A549 (cell line): Measurements from ENCODE around the gene PBX2. TPM values are rescaled to one million over a fixed set of nuclear protein-coding genes. Genes with fewer than 3 reads are reported as not detected.
"Not testable (repeated sequence)": the region's sequence is repeated elsewhere in the genome, so short reads cannot be mapped to it uniquely, and the experiment has no call there.

ENCODE experiments used
- ATAC-seq, 2 experiments: fragments of 200-7000 bp in 1 of 2; fragments of >200 bp in 1 of 2; cut with Nextera tagmentation in 1 of 2; cut with Tn5 transposase in 1 of 2; 3 replicates each; pipeline versions ENCODE4 v1.8.0 to v1.9.1; 2018 to 2020; ENCODE audit warnings: mild to moderate bottlenecking in 1 of 2, moderate library complexity in 1 of 2
- CTCF ChIA-PET: fragments of 300-600 bp; sonication (Branson Sonifier 250); formaldehyde crosslinking; extraction: SDS; loops from one replicate; lab custom pipeline; 2021; ENCODE audit warnings: antibody characterized with exemption, inconsistent platforms; lab: Yijun Ruan, JAX
- POLR2A ChIA-PET: fragments of 350-600 bp; formaldehyde crosslinking; extraction: SDS; loops from one replicate; lab custom pipeline; 2021; ENCODE audit warnings: antibody characterized with exemption, inconsistent platforms; lab: Yijun Ruan, JAX
- DNase-seq, 2 experiments: peaks; one replicate each; pipeline versions ENCODE4 v3.0.0 to v3.0.0-alpha.2; 2011 to 2016; ENCODE audit warnings: low read depth in 1 of 2, low spot score in 1 of 2
- FAIRE-seq: peaks from 2 replicates; lab custom pipeline; 2011; peaks lifted over from hg19 to GRCh38; lab: Jason Lieb, UNC
- H3K27ac ChIP-seq, 2 experiments: fragments of >200 bp; sonication (Bioruptor Twin); formaldehyde crosslinking; 3 replicates each; pipeline ENCODE4 v1.5.1; 2016 to 2017
- H3K4me1 ChIP-seq: fragments of >200 bp; sonication (Bioruptor Twin); formaldehyde crosslinking; 3 replicates; pipeline ENCODE4 v1.6.1; 2016
- H3K4me2 ChIP-seq: fragments of >200 bp; sonication (Bioruptor Twin); formaldehyde crosslinking; 3 replicates; pipeline ENCODE4 v1.6.1; 2016
- H3K4me3 ChIP-seq: fragments of >200 bp; sonication (Bioruptor Twin); formaldehyde crosslinking; 3 replicates; pipeline ENCODE4 v1.5.1; 2016
- H3K9me3 ChIP-seq: fragments of >200 bp; sonication (Bioruptor Twin); formaldehyde crosslinking; 3 replicates; pipeline ENCODE4 v1.6.1; 2016
- CBX2 ChIP-seq: fragments of 200-600 bp; sonication (generic); IDR thresholded peaks from 2 replicates; pipeline ENCODE4 v1.6.1; 2016; ENCODE audit warnings: low read depth, mild to moderate bottlenecking, borderline replicate concordance
- CEBPB ChIP-seq, 2 experiments: fragments of >200 bp in 1 of 2; sonication (Bioruptor Twin) in 1 of 2; formaldehyde crosslinking in 1 of 2; IDR thresholded peaks; 2 replicates each; pipeline ENCODE4 v1.6.1; 2012 to 2016
- EP300 ChIP-seq, 2 experiments: fragments of >200 bp; sonication (Bioruptor Twin); formaldehyde crosslinking; IDR thresholded peaks; 2 replicates in 1 of 2; 3 replicates in 1 of 2; pipeline ENCODE4 v1.6.1; 2016 to 2017
- ESRRA ChIP-seq: fragments of 150-350 bp; IDR thresholded peaks from 2 replicates; pipeline ENCODE4 v1.6.1; 2014; ENCODE audit warnings: mild to moderate bottlenecking, low read length, borderline replicate concordance
- FOSL2 ChIP-seq, 2 experiments: fragments of 450-650 bp in 1 of 2; fragments of >200 bp in 1 of 2; sonication (Bioruptor Twin) in 1 of 2; formaldehyde crosslinking; IDR thresholded peaks; 2 replicates each; pipeline versions ENCODE4 v1.5.0 to v1.6.1; 2016 to 2020; ENCODE audit warnings: mild to moderate bottlenecking in 1 of 2, moderate library complexity in 1 of 2
- FOXS1 ChIP-seq: fragments of 250-450 bp; sonication (Bioruptor Pico); IDR thresholded peaks from 2 replicates; pipeline ENCODE4 v1.5.0; 2020; ENCODE audit warnings: mild to moderate bottlenecking, moderate library complexity
- JUNB ChIP-seq: fragments of >200 bp; sonication (Bioruptor Twin); formaldehyde crosslinking; IDR thresholded peaks from 2 replicates; pipeline ENCODE4 v1.6.1; 2016
- NFE2L2 ChIP-seq: fragments of 150-350 bp; conservative IDR thresholded peaks from 2 replicates; pipeline ENCODE4 v1.6.1; 2014; ENCODE audit warnings: low read length
- NPAS2 ChIP-seq: fragments of 250-450 bp; sonication (Bioruptor Pico); IDR thresholded peaks from 2 replicates; pipeline ENCODE4 v1.8.0; 2022; ENCODE audit warnings: mild to moderate bottlenecking, moderate library complexity, borderline replicate concordance
- PHF8 ChIP-seq: fragments of 200-600 bp; sonication (generic); IDR thresholded peaks from 2 replicates; pipeline ENCODE4 v1.6.1; 2016; ENCODE audit warnings: low read depth, mild to moderate bottlenecking, antibody characterized with exemption, moderate library complexity, borderline replicate concordance
- RCOR1 ChIP-seq: fragments of 150-350 bp; IDR thresholded peaks from 2 replicates; pipeline ENCODE4 v1.6.1; 2014; ENCODE audit warnings: antibody characterized with exemption, low read length, low read depth
- SMC3 ChIP-seq: fragments of >200 bp; sonication (Bioruptor Twin); formaldehyde crosslinking; IDR thresholded peaks from 3 replicates; pipeline ENCODE4 v1.6.1; 2018; ENCODE audit warnings: inconsistent platforms
- SREBF2 ChIP-seq: fragments of 450-650 bp; IDR thresholded peaks from 2 replicates; pipeline ENCODE4 v1.6.1; 2014; ENCODE audit warnings: mild to moderate bottlenecking, moderate library complexity
- ZC3H11A ChIP-seq: fragments of 450-650 bp; IDR thresholded peaks from 2 replicates; pipeline ENCODE4 v1.6.1; 2014; ENCODE audit warnings: antibody characterized with exemption, mild to moderate bottlenecking
- ZSCAN20 ChIP-seq: fragments of 250-450 bp; sonication (Bioruptor Pico); IDR thresholded peaks from 2 replicates; pipeline ENCODE4 v1.8.0; 2022; ENCODE audit warnings: mild to moderate bottlenecking, moderate library complexity
- WGBS: methylation state at CpG from one replicate; pipeline ENCODE4 v1.1.6; 2017; ENCODE audit errors: missing lambda C conversion rate; 5-methylcytosine and 5-hydroxymethylcytosine counted together
- polyA plus RNA-seq, 4 experiments: library from polyadenylated mRNA; depleted of rRNA in 3 of 4; stranded (reverse); fragments of >200 nt; fragmentation: RNase III in 1 of 4; extraction: RNeasy Plus Mini Kit Qiagen cat#74134 plus additional on column Dnase treatment in 1 of 4; gene quantifications; 2 replicates in 3 of 4; 3 replicates in 1 of 4; pipeline ENCODE4 v1.2.3, GENCODE V29; 2011 to 2017
- TF ChIP-seq, protein P1 (sequence below): fragments of 250-450 bp; sonication (Bioruptor Pico); IDR thresholded peaks from 2 replicates; pipeline ENCODE4 v1.5.0; 2021; ENCODE audit warnings: mild to moderate bottlenecking, moderate library complexity, borderline replicate concordance
- TF ChIP-seq, protein P2 (sequence below): fragments of >200 bp; sonication (Bioruptor Twin); formaldehyde crosslinking; IDR thresholded peaks from 2 replicates; pipeline ENCODE4 v1.6.1; 2016
- TF ChIP-seq, protein P3 (sequence below): fragments of >200 bp; sonication (Bioruptor Twin); formaldehyde crosslinking; IDR thresholded peaks from 3 replicates; pipeline ENCODE4 v1.6.1; 2016

PBX2 gene
- polyA plus RNA-seq, 2 of the 4 experiments (the other 2 are of a cell fraction), result 27.0 to 30.8 TPM

DNA sequence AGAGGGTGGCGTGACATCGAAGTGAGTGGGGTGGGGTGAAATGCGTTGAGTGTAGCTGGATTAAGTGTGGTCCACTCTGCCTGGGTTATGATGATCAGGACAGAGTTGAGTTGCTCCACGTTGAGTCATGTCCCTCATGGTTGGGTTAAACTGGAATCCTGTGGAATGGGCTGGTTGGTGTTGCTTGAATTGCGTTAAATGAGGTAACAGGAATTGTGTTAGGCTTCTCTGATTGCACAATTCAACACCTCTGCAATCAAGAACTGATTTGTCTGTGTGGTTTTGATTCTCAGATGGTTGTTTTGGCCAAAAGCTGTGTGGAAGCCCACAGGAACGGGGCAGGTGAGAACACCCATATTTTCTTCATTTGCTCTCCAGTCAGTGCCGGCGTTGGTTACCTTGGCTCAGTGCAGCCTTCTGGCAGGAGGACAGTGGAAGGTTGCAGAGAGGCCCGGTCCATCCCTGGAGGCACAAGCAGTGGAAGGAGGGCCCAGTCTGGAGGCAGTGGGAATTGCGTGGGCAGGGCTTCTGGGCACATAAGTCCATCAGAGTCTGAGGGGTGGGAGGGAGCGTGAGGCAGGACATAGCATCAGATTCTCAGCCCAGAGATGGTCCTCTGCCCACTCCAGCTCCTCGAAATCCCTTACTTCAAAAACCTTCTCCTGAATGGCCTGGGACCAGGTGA is 22.2 kb upstream of the PBX2 start:
- no peaks in the 10 kb centered on the region for H3K9me3 ChIP-seq
- no peak overlapping the region for H3K27ac ChIP-seq
- no peak overlapping the region for H3K4me3 ChIP-seq
- H3K4me1 ChIP-seq, result no peaks in the 10 kb centered on the region
- ChIA-PET POLR2A (no interaction called here), CTCF (interaction anchor here (1.5 kb wide), 1 partner anchor 17 kb away, joined by 3 read pairs; no protein-coding TSS in a partner anchor)
- WGBS, result 64% methylated on average over 11 of the region's 12 CpGs
- no peak overlapping the region for H3K4me2 ChIP-seq
- DNase-seq (no peak), ATAC-seq (no peak), FAIRE-seq (no peak)
- TF ChIP-seq EP300 (IDR thresholded peaks at IDR 0.05), result no peak
- TF ChIP-seq, protein P1, sequence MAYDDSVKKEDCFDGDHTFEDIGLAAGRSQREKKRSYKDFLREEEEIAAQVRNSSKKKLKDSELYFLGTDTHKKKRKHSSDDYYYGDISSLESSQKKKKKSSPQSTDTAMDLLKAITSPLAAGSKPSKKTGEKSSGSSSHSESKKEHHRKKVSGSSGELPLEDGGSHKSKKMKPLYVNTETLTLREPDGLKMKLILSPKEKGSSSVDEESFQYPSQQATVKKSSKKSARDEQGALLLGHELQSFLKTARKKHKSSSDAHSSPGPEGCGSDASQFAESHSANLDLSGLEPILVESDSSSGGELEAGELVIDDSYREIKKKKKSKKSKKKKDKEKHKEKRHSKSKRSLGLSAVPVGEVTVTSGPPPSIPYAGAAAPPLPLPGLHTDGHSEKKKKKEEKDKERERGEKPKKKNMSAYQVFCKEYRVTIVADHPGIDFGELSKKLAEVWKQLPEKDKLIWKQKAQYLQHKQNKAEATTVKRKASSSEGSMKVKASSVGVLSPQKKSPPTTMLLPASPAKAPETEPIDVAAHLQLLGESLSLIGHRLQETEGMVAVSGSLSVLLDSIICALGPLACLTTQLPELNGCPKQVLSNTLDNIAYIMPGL (CRISPR knock-in tag), result no peak
- TF ChIP-seq CEBPB (IDR thresholded peaks at IDR 0.05), result no peak
- TF ChIP-seq FOXS1 (CRISPR knock-in tag), result no peak
- TF ChIP-seq RCOR1, result no peak
- TF ChIP-seq, protein P2, sequence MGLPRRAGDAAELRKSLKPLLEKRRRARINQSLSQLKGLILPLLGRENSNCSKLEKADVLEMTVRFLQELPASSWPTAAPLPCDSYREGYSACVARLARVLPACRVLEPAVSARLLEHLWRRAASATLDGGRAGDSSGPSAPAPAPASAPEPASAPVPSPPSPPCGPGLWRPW, result no peak
- TF ChIP-seq CBX2, result no peak
- TF ChIP-seq NFE2L2, result no peak
- TF ChIP-seq, protein P3, sequence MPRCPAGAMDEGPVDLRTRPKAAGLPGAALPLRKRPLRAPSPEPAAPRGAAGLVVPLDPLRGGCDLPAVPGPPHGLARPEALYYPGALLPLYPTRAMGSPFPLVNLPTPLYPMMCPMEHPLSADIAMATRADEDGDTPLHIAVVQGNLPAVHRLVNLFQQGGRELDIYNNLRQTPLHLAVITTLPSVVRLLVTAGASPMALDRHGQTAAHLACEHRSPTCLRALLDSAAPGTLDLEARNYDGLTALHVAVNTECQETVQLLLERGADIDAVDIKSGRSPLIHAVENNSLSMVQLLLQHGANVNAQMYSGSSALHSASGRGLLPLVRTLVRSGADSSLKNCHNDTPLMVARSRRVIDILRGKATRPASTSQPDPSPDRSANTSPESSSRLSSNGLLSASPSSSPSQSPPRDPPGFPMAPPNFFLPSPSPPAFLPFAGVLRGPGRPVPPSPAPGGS, result no peak
- TF ChIP-seq ZC3H11A, result no peak

DNA sequence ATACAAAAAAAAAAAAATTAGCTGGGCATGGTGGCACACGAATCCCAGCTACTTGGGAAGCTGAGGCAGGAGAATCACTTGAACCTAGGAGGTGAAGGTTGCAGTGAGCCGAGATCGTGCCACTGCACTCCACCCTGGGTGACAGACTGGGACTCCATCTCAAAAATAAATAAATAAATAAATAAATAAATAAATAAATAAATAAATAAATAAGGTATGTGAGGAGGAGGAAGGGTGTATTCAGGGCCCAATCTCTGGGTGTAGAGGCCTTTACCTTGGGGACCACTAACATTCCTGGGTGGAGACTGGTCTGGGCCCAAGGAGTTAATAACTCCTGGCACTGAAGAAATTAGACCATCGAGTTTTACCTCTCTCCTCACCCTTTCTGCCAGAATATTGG is 21.4 kb upstream of the PBX2 start:
- H3K4me2 ChIP-seq, H3K4me3 ChIP-seq, FAIRE-seq, POLR2A ChIA-PET, H3K9me3 ChIP-seq, DNase-seq, H3K27ac ChIP-seq, ATAC-seq, H3K4me1 ChIP-seq: not testable (repeated sequence)
- WGBS, result 60% methylated on average over 4 of the region's 4 CpGs
- TF ChIP-seq ZC3H11A, result peak; percentile 79
- CTCF ChIA-PET, result interaction anchor here (1.0 to 1.5 kb wide), 2 partner anchors 16 to 23 kb away, joined by 3 read pairs; no protein-coding TSS in a partner anchor

DNA sequence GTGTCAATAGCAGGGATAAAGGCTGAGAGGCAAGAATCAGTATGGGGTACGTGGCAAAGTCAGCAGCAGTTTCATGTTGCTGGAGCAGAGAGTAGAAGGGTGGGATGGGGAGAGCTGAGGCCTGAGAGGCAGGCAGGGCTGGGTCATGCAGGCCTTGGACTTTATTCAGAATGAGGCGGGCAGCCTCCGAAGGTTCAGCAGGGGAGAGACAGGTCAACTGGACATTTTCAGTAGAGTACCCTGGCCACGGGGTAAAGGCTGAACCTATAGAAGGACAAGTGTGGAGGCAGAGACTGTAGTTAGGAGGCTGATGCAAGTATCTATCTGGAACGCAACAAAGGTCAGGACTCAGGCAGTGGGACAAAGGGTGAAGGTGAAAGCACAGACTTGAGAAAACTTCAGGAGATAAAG is 20.2 kb upstream of the PBX2 start:
- whole genome bisulfite sequencing, result 61% methylated on average over 5 of the region's 5 CpGs
- no peaks in the 10 kb centered on the region for H3K4me1 ChIP-seq
- no peak overlapping the region for H3K4me2 ChIP-seq
- ATAC-seq (no peak; a peak in 1 of 6 replicates), FAIRE-seq (no peak), DNase-seq (no peak)
- CTCF ChIA-PET, result interaction anchor here (0.7 to 1.4 kb wide), 2 partner anchors 15 to 94 kb away, joined by 3 read pairs; no protein-coding TSS in a partner anchor
- POLR2A ChIA-PET, result no interaction called here
- TF ChIP-seq FOSL2 (IDR thresholded peaks at IDR 0.05) (no peak), FOSL2 (CRISPR knock-in tag; IDR thresholded peaks at IDR 0.05) (no peak), SREBF2 (no peak), SMC3 (no peak), JUNB (no peak)
- H3K4me3 ChIP-seq, result no peak overlapping the region
- H3K9me3 ChIP-seq, result no peaks in the 10 kb centered on the region
- H3K27ac ChIP-seq, result no peak overlapping the region

DNA sequence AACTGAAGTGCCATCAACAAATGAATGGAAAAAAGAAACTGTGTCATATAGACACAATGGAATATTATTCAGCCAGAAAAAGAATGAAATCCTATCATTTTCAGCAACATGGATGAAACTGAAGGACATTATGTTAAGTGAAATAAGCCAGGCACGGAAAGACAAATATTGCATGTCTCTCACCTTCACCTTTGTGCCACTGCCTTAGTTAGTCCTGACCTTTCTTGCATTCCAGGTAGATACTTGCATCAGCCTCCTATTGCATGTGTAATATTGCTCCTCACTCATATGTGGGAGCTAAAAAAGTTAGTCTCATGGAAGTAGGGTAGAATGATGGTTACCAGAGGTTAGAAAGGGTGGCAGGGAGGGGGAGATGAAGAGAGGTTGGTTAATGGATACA is 19.0 kb upstream of the PBX2 start:
- DNase-seq, result no peak
- ChIA-PET CTCF (no interaction called here), POLR2A (no interaction called here)
- no peak for TF ChIP-seq ZSCAN20 (CRISPR knock-in tag)
- no peak for TF ChIP-seq ESRRA
- no peak for TF ChIP-seq JUNB
- TF ChIP-seq NPAS2, result no peak
- TF ChIP-seq PHF8, result no peak
- H3K4me1 ChIP-seq, result no peaks in the 10 kb centered on the region
- H3K9me3 ChIP-seq, result no peaks in the 10 kb centered on the region
- 0% methylated on average over 1 of the region's 1 CpG for WGBS
- no peak overlapping the region for H3K4me2 ChIP-seq
- no peak overlapping the region for H3K27ac ChIP-seq
- no peak overlapping the region for H3K4me3 ChIP-seq
- FAIRE-seq, result no peak
- no peak for ATAC-seq
